HG03159 (cell line): ENCODE data around the gene BCL2A1.
"Not testable (repeated sequence)": the region's sequence is repeated elsewhere in the genome, so short reads cannot be mapped to it uniquely, and the experiment has no call there.

Experiments
- ATAC-seq: cut with Tn5 transposase; IDR thresholded peaks from one replicate; pipeline ENCODE4 v1.9.1; 2021; ENCODE audit warnings: mild to moderate bottlenecking, moderate library complexity; ENCODE audit not compliant: unreplicated experiment

The BCL2A1 gene

DNA sequence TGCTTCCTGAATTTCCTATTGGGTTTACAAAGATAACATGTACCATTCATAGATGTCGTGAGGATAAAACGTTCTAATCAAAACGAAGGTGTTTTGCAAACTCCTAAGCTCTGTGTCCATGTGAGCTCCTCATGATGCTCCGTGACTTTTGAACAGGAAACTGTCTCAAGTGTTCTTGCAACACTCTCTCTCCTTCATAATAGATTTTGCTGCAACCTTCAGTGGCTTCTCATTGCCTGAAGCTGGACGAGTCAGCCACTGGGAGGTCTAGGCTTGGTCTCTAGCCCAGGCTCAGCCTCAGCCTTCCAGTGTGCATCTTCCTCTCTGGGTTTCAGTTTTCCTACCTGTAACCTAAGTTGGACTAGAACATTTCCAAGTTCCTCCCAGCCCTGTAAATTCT is 18.7 kb upstream of the BCL2A1 start:
- no peak for ATAC-seq

DNA sequence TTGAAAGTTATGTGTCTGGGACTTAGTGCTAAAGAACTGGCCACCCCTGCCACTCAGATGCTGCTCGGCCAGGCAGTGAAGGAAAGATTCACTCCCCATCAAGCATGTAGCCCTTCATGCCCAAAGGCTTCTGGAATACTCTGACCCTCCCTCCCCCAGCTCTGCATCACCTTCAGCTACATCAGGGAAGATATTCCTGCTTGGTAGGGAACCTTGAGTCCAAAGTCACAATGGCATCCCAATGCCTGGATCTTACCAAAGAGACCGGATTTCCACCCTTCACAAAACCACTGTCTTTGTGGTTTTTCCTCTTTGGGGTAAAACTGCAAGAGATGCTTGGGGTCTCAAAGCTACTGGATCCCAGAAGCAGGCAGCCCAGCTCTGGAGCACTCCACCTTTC is 18.2 kb upstream of the BCL2A1 start:
- ATAC-seq = no peak

DNA sequence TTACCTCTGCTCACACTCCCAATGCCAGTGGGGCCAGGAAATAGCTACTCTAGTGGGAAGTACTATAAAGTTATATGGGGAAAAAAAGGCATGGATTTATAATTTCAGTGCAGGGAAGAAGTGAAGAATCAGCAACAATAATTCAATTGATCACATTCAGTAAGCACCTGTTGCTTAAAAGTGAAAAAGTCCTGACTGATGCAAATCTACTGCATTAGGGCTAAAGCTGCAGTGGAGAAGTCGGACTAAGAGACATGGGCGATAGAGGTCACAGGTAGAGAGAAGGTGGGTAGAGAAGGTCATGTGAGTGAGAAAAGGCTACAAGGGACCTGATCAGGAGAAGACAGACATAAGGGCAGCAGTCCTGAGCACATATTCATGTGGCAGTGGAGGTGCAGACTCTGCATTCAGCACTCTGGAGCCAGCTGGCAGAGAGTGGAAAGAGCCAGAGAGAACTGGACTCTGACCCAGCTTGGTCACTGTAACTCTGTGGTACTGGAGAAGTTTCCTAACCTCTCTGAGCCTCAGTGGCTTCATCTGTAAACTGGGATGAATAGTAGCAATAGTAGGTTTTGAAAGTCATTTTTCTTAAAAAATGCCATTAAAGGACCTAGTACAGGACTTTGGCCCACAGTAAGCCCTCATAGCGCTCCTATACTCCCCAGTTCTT is 17.6 kb upstream of the BCL2A1 start:
- ATAC-seq = no peak

- ATAC-seq = no peak
These were observed 17.0 kb upstream of the BCL2A1 start for GRCh38 chr15:79987969-79988368.

- no peak for ATAC-seq
These were observed 16.6 kb upstream of the BCL2A1 start for GRCh38 chr15:79987569-79987955.

DNA sequence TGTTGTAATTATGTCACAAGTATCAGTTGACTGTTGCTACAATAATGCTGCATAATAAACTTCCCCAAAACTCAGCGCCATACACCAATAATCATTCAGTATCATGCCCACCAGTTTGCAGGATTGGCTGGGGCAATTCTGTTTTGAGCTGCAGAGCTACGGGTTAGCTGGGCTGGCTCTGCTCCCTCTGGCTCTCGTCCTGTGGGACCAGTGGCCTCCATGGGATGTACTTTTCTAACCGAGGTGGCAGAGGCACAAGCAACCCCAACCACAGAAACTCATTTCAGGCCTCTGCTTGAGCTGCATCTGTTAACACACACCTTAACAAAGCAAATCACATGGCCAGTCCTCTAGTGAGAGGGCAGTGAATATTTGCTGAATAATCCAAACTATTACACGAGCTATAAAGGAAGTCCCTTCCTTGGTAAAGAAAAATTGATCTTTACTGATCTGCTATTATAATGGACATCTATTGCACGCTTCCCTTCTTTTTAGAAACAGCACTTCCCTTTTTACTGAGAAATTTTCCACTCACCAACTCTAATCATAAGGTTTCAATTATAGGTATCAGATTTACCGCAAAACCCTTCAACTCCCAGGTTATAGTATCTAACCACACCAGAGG is 10.9 kb upstream of the BCL2A1 start:
- no peak for ATAC-seq

- ATAC-seq = peak; percentile 69
These were observed 7.9 kb upstream of the BCL2A1 start for GRCh38 chr15:79978655-79979514.

DNA sequence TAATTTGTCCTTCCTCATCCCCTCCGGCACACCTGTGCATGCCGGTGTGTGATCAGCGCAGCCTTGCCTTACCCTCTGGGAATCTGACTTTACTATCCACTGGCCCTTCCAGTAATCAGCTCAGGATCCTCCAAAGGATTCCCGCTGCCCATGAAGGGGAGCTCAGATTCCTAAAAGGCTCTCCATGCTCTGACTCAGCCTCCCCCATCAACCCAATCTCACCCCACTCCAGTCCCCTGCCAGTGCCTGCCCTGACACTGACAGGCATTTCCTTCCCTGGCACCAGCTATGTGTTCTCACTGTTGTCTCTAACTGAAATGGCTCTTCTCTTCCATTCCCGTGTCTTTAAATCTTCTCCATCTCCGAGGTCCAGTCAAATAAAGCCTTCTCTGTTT is 7.3 kb upstream of the BCL2A1 start:
- ATAC-seq = peak; percentile 1

DNA sequence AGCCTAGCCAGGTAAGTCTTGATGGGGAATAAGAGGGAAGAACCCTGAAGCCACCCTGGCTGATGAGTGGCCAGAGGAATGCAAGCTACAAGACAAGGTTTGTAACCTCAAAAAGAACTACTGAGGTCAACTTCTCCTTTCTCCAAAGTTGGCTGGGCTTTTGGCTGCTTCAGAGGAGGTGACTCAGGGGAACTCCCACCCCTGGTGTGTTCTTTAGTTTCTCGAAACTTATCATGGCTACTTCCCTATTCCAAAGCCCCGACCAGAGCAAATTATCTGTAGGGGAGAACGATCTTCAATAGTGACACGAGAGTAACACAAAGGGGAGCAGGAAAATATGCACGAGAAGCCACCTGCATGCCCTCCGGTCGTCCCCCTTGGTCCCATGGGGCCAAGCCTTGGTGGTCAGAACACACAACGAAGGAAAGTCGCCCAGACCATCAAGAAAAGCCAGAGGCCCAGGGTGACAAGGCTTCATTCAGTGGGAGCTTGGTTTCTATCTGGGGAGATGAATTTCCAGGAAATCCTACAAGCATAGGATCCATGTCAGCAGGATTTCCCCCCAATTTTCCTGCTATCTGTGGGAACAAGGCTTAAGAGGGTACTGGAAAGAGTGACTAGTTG is 6.5 kb upstream of the BCL2A1 start:
- ATAC-seq = peak; percentile 45

- no peak for ATAC-seq
These were observed 2.6 kb upstream of the BCL2A1 start for GRCh38 chr15:79973456-79974195.

- ATAC-seq = no peak
These were observed 1.9 kb upstream of the BCL2A1 start for GRCh38 chr15:79972863-79973262.

GRCh38 chr15:79970181-79970580 is 815 bp downstream of the BCL2A1 start:
- ATAC-seq = no peak

DNA sequence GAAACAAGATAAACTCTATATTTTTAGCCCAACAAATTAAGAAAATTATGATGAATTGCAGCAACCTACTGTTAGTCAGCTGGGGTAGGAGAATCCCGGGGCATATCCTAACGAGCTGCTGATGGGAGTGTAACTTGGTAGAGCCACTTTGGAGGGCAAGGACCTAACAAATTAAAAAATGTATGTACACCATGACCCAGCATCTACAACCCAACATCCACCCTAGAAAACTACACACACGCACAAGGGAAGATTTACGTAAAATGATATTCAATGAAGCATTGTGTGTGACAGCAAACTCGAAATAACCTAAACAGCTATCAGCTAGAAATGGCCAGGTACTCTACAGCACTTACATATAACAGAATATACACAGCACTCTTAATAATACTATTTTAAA is 1.9 kb downstream of the BCL2A1 start:
- no peak for ATAC-seq

- ATAC-seq = no peak
These were observed 3.5 kb downstream of the BCL2A1 start for GRCh38 chr15:79967298-79968182.

DNA sequence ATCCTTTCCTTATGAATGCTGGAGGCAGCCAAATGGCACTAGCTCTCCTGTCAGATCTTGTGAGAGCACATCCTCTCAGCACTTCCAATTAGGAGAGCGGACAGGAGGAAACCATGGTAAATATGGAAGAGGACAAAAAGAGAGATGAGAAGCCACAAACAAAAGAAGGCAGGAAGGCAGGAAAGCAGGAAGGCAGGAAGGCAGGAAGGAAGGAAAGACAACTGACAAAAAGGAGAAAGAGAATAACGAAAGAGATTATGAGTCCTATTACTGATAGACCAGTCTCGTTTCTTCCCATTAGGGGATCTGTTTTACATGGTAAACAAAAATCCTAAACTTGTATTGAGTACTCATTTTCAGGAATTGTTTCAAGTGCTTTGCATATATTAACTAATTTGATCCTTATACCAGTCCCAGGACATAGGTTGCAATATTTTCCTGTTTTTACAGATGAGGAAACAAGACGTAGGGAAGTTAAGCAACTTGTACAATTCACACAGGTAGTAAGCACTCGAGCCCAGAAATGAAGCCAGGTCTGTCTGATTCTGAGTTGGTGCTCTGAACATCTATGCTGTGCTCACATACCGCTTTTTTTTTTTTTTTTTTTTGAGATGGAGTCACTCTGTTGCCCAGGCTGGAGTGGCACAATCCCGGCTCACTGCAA is 4.2 kb downstream of the BCL2A1 start:
- ATAC-seq = no peak

DNA sequence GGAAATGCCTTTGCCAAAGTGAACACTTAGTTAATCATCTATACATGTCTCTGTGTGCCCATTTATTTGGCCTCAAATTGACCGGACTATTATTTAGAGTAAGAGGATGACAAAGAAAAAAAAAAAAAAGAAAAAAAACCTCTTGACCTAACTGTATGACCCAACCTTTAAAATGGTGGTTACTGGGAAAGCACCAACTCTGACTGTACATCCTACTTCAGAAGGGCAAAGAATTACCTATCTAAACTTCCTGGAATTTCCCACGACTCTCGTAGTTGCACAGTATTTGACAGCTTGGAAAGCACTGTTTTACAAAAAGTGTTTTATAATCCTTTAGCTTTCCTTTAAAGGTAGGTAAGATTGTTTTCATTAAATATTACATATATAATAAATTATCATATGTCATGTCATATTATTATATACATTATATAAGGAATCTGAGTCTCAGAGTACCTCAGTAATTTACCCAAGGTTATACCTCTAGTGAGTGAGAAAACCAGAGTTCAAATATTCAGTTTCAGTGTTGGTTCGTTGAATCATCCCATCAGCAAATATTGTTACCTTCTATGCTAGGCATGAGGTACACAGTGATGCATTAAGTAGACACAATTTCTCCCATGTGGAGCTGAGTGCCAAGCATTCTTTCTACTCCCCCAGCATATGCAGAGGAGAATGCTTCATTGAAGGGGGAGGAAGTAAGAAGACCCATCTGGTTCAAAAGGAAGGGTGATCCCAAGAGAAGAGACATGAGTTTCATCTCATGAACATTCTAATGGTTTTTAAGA is 5.0 kb downstream of the BCL2A1 start:
- no peak for ATAC-seq

GRCh38 chr15:79964232-79964805 is 6.7 kb downstream of the BCL2A1 start:
- ATAC-seq = no peak

DNA sequence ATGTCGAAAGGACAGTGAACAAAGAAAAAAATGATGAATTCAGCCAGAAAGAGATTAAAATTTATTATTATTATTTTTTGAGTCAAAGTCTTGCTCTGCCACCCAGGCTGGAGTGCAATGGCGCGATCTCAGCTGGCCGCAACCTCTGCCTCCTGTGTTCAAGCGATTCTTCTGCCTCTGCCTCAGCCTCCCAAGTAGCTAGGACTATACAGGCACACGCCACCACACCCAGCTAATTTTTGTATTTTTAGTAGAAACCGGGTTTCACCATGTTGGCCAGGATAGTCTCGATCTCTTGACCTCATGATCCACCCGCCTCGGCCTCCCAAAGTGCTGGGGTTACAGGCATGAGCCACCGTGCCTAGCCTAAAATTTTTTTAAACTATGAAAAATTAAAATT is 8.1 kb downstream of the BCL2A1 start:
- not testable (repeated sequence) for ATAC-seq
